ENCODE results near the gene DNAJC4.

DNAJC4 gene

DNA sequence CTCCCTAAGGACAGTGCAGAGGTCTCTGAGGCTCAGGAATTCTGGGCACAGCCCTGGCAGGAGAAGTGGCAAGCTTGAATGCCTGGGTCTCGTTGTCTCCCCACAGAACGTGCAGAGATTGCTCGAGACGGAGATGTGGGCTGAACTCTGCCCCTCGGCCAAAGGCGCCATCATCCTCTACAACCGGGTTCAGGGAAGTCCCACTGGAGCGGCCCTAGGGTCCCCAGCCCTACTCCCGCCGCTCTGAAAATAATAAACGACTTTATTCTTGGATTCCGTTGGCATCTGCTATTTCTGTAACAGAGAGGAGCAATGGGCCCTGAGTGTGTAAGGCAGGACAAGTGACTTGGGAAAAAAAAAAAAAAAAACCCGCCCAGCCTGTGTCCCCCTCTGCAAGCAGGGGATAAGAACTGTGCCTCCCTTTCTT is 591 bp upstream of the DNAJC4 start:
- H3K4me1 ChIP-seq (ENCODE audit: low read length), result peaks cover 14% of the 10 kb centered on the region
- no peaks in the 10 kb centered on the region for H3K9me2 ChIP-seq (replicated peaks; ENCODE audit: insufficient read depth, low read length)
- peaks cover 29% of the 10 kb centered on the region for H3K79me2 ChIP-seq (ENCODE audit: low read length)
- H3K4me2 ChIP-seq (ENCODE audit: low read depth, low read length), result peak overlapping the region; percentile 85
- no peaks in the 10 kb centered on the region for H3K27me3 ChIP-seq (replicated peaks; ENCODE audit: insufficient read depth, low read length)
- H3K9me3 ChIP-seq (replicated peaks; ENCODE audit: insufficient read depth, low read length), result no peaks in the 10 kb centered on the region
- H3K27ac ChIP-seq (ENCODE audit: low read length), result peak overlapping the region; percentile 51; the same call in 1 of the 2 replicates
- H3F3A ChIP-seq (ENCODE audit: insufficient read depth, low read length), result peaks cover 10% of the 10 kb centered on the region
- H3K9ac ChIP-seq (ENCODE audit: low read length), result peak overlapping the region; percentile 89
- peak overlapping the region; percentile 97 for H3K4me3 ChIP-seq (ENCODE audit: low read length)
- peak overlapping the region; percentile 78 for H2AFZ ChIP-seq (ENCODE audit: low read length)
- no peak for TF ChIP-seq EZH2phosphoT487 (IDR thresholded peaks at IDR 0.05; ENCODE audit: low read length)
- TF ChIP-seq, protein P1, sequence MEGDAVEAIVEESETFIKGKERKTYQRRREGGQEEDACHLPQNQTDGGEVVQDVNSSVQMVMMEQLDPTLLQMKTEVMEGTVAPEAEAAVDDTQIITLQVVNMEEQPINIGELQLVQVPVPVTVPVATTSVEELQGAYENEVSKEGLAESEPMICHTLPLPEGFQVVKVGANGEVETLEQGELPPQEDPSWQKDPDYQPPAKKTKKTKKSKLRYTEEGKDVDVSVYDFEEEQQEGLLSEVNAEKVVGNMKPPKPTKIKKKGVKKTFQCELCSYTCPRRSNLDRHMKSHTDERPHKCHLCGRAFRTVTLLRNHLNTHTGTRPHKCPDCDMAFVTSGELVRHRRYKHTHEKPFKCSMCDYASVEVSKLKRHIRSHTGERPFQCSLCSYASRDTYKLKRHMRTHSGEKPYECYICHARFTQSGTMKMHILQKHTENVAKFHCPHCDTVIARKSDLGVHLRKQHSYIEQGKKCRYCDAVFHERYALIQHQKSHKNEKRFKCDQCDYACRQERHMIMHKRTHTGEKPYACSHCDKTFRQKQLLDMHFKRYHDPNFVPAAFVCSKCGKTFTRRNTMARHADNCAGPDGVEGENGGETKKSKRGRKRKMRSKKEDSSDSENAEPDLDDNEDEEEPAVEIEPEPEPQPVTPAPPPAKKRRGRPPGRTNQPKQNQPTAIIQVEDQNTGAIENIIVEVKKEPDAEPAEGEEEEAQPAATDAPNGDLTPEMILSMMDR (IDR thresholded peaks at IDR 0.05; ENCODE audit: low read length), result no peak
- no peak for DNase-seq
- no peaks in the 10 kb centered on the region for H4K20me1 ChIP-seq (ENCODE audit: insufficient read depth, low read length)
- H3K36me3 ChIP-seq (replicated peaks; ENCODE audit: insufficient read depth, low read length), result no peaks in the 10 kb centered on the region

- H3K79me2 ChIP-seq (ENCODE audit: low read length), result peaks cover 31% of the 10 kb centered on the region
- TF ChIP-seq, protein P1 (IDR thresholded peaks at IDR 0.05; ENCODE audit: low read length), result no peak
- TF ChIP-seq EZH2 (optimal IDR thresholded peaks at IDR 0.05; ENCODE audit: low read depth, low read length), result no peak
- no peak for TF ChIP-seq EZH2phosphoT487 (IDR thresholded peaks at IDR 0.05; ENCODE audit: low read length)
- H3K27ac ChIP-seq (ENCODE audit: low read length), result peak overlapping the region; percentile 51; the same call in 1 of the 2 replicates
- DNase-seq, result no peak
- peak overlapping the region; percentile 78 for H2AFZ ChIP-seq (ENCODE audit: low read length)
- no peaks in the 10 kb centered on the region for H3K36me3 ChIP-seq (replicated peaks; ENCODE audit: insufficient read depth, low read length)
- H3K9me3 ChIP-seq (replicated peaks; ENCODE audit: insufficient read depth, low read length), result no peaks in the 10 kb centered on the region
- H3K4me3 ChIP-seq (ENCODE audit: low read length), result peak overlapping the region; percentile 97
- peak overlapping the region; percentile 89 for H3K9ac ChIP-seq (ENCODE audit: low read length)
- H3K4me1 ChIP-seq (ENCODE audit: low read length), result peaks cover 14% of the 10 kb centered on the region
- peaks cover 10% of the 10 kb centered on the region for H3F3A ChIP-seq (ENCODE audit: insufficient read depth, low read length)
- no peaks in the 10 kb centered on the region for H3K27me3 ChIP-seq (replicated peaks; ENCODE audit: insufficient read depth, low read length)
- H3K4me2 ChIP-seq (ENCODE audit: low read depth, low read length), result peak overlapping the region; percentile 85
- H4K20me1 ChIP-seq (ENCODE audit: insufficient read depth, low read length), result no peaks in the 10 kb centered on the region
- no peaks in the 10 kb centered on the region for H3K9me2 ChIP-seq (replicated peaks; ENCODE audit: insufficient read depth, low read length)
Measured at GRCh38 chr11:64230985-64231365, 627 bp downstream of the DNAJC4 start.

- TF ChIP-seq EZH2phosphoT487 (IDR thresholded peaks at IDR 0.05; ENCODE audit: low read length) (no peak), EZH2 (optimal IDR thresholded peaks at IDR 0.05; ENCODE audit: low read depth, low read length) (no peak)
- TF ChIP-seq, protein P1 (IDR thresholded peaks at IDR 0.05; ENCODE audit: low read length), result no peak
- no peaks in the 10 kb centered on the region for H4K20me1 ChIP-seq (ENCODE audit: insufficient read depth, low read length)
- no peak for DNase-seq
- no peaks in the 10 kb centered on the region for H3K9me2 ChIP-seq (replicated peaks; ENCODE audit: insufficient read depth, low read length)
- H3K4me3 ChIP-seq (ENCODE audit: low read length), result no peak overlapping the region
- no peaks in the 10 kb centered on the region for H3K9me3 ChIP-seq (replicated peaks; ENCODE audit: insufficient read depth, low read length)
- H3K27me3 ChIP-seq (replicated peaks; ENCODE audit: insufficient read depth, low read length), result no peaks in the 10 kb centered on the region
- no peak overlapping the region for H2AFZ ChIP-seq (ENCODE audit: low read length)
- peaks cover 10% of the 10 kb centered on the region for H3F3A ChIP-seq (ENCODE audit: insufficient read depth, low read length)
- no peak overlapping the region for H3K4me2 ChIP-seq (ENCODE audit: low read depth, low read length)
- peaks cover 14% of the 10 kb centered on the region for H3K4me1 ChIP-seq (ENCODE audit: low read length)
- peaks cover 29% of the 10 kb centered on the region for H3K79me2 ChIP-seq (ENCODE audit: low read length)
- no peak overlapping the region for H3K9ac ChIP-seq (ENCODE audit: low read length)
- no peak overlapping the region for H3K27ac ChIP-seq (ENCODE audit: low read length)
- no peaks in the 10 kb centered on the region for H3K36me3 ChIP-seq (replicated peaks; ENCODE audit: insufficient read depth, low read length)
Measured at GRCh38 chr11:64231546-64231945, 1.2 kb downstream of the DNAJC4 start.
